NCI-H1092 treated with DMSO at 0.1 percent for 48 hours (cell line): Measurements from ENCODE around the gene FGFRL1.
"Not testable (repeated sequence)": the region's sequence is repeated elsewhere in the genome, so short reads cannot be mapped to it uniquely, and the experiment has no call there.

Experiments
- DNase-seq: peaks from one replicate; lab custom pipeline; 2025; lab: John Stamatoyannopoulos, UW

Gene FGFRL1

DNA sequence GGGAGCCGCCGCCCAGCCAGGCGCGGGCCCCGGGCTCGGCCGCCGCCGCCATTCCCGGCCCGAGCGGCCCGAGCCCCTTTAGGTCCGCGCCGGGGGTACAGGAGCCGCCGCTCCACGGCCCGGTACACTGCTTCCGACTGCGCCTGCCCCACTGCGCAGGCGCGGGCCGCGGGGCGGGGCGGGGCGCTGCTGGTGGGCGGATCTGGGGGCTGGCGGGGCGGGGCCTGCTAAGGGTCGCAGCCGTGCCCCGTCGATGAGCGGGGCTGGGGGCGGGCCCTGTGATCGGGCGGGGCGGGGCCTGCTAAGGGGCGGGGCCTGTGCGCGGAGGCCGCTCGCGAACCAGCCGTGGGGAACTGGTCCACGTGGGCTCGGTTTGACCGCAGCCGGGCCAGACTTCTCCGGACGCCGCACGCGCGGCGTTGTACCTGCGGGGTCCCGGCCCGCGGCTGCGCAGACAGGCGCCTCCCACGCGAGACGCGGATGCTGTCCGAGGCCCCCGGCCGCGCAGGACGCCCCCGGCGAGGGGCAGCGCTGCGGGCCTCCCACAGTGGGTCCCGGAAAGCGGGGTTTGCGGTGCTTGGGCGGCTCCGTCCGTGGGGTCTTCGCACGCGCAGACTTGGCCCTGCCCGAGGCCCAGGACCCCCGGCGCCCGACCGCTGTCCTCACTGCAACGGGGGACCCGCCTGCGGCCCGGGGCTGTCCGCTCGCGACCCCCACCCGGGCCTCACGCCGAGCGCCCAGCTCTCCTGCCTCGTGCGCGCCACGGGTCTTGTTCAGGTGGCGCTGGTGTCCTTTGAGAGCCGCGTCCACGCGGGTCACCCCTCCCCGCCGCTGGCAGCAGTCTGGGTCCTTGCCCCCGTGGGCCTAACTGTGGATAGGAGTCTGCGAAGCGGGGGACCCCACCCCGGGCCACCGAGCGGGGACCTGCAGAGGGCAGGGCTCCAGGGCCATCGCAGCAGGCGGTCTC lies 37.7 kb upstream of the FGFRL1 start, which contains the start of gene DGKQ:
Gene DGKQ, minus strand, starts transcription at position 139 of the 967 bp plus-strand sequence. Its CDS starts 87 bp downstream, at position 52.
- peak; percentile 61 for DNase-seq

DNA sequence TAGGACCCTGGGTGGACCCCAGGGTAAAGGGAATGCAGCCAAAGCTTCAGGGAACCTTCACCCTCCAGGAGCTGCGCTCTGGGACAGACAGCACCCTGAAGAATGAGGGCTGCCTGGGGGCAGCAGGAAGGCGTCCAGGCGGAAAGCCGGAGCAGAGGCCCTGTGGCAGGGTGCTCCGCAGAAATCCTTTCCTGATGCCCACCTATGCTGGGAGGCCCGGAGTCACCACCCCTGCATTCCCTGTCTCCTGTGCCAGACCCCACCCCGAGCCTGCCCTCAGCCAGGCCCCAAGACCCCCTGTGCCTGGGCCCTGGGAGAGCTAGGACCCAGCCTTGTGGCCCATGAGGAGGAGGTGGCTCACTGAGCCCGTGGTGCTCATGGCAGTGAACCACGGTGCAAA lies 36.8 kb upstream of the FGFRL1 start:
- DNase-seq, result no peak

DNA sequence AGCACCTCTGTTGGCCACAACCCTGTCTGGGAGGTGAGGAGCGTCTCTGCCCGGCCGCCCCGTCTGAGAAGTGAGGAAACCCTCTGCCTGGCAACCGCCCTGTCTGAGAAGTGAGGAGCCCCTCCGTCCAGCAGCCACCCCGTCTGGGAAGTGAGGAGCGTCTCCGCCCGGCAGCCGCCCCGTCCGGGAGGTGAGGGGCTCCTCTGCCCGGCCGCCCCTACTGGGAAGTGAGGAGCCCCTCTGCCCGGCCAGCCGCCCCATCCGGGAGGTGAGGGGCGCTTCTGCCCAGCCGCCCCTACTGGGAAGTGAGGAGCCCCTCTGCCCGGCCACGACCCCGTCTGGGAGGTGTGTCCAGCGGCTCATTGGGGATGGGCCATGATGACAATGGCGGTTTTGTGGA lies 35.4 kb upstream of the FGFRL1 start:
- DNase-seq, result not testable (repeated sequence)

DNA sequence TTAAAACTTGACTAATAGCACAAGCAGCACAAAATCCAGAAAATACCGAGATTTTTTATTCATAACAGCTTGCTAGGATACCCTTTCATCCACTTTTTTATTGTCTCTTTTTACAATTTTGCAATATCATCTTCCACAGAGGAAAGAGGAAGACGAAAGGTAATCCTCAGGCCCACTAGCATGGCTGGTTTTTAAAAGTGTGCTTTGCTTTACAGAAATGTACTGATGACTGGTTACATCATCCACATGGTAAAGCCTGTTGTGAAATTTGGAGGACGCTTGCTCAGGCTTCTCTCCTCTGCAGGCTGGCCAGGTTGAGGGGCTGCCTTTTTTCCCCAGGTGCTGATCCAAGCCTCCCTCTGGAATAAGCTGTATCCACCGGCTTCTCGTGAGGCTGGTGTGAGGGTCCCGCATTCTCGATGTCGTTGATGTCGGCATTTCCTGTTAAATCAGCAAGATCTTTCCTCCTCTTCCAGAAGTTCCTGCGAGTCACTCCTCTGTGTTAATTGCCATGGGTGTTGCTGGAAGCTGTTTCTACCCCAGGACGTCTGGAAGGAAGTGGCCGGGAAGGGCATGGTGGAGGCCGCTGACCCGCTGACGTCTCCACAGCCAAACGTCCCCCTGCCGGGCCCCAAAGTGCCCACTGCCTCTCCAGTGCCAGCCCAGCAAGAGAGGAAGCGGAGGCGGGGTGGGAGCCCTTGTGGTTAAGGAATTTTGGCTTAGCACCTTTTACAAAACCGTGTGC lies 32.3 kb upstream of the FGFRL1 start:
- no peak for DNase-seq

DNA sequence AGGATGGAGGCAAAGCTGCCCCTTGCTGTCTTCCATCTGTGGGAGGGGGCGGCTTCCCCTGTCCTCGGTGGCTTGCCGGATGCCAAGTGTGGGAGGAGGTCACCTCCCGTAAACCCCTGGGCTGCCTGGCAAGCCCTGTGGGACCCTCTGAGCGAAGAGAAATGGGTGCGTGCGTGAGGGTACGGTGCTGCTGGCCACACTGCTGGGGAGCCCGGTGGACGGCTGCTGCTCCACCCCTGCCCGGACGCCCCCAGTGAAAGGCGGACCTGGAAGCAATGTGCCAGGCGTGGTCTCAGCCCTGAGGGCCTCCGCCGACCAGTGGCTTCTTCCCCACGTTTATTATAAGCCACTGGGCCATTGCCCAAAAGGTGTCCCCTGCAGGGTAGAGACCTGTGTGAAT lies 29.1 kb upstream of the FGFRL1 start:
- DNase-seq, result no peak

DNA sequence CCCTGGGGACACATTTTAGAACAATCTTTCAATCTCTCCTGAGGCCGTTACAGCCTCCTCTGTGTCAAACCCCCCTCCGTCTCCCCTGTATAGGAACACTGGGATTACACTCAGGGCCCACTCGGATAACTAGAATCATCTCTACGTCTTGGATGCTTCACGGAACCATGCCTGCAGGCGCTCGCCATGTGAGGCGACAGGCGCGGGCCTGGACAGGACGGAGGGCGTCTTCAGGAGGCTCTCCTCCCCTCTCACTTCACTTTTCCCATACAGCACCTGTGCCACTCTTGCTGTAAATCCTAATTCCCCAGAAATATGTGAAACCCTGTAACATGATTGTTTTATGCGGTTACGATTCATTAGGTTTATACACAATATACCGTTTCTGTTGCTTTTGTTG lies 28.6 kb upstream of the FGFRL1 start:
- DNase-seq, result no peak

DNA sequence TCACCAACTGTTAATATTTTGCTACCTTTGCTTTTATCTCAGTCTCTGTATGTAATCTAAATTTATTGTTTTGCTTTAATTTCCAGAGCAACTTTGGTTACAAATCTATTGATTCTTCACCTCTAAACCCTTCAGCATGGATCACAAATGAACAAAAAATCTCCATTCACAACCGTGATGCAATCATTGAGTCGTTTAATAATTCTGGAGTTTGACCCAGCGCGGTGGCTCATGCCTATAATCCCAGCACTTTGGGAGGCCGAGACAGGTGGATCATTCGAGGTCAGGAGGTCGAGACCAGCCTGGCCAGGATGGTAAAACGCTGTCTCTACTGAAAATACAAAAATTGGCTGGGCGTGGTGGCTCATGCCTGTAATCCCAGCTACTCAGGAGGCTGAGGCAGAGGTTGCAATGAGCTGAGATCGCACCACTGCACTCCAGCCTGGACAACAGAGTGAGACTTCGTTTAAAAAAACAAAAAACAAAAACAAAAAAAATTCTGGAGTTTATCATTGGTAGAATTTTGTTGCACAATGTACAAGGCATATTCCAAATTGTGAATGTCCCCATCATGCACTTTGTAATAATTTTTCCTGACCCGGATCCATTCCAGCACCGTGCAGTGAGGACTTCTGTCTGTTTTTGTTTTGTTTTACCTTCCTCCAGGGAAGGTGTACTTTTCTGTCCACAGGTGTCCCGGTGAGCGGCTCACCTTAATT lies 26.9 kb upstream of the FGFRL1 start:
- DNase-seq, result no peak

DNA sequence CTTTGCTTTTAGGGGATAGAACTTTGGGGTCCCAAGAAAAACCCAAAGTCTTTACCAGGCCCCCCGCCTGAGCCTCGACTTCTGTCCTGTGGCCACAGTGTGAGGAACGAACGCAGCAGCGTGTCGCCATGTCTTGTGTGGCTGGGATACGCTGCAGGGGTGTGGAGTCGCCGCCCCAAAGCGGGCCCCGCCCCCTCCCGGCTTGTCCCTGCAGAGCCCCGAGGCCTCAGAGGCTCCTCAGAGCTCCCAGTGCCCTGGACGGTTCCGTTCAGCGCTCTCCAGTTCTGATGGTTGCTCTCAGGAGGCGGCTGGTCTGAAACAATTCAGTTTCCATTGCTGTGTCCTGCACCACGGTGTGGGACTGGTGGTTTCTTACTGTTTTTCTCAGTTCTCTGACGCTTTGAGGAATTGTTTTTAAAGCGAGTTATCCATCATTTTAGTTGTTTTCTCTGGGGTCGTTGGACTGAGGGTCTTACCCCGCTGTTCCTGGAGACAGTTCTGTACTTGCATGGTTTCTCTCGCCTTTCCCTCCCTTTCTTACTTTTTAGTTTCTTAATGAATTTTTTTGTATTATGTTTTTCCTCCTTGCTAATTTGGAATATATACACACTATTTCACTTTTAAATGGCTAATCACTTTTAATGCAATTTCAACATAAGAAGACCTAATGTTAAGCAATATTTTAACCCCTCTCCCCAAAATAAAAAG lies 26.1 kb upstream of the FGFRL1 start:
- no peak for DNase-seq

DNA sequence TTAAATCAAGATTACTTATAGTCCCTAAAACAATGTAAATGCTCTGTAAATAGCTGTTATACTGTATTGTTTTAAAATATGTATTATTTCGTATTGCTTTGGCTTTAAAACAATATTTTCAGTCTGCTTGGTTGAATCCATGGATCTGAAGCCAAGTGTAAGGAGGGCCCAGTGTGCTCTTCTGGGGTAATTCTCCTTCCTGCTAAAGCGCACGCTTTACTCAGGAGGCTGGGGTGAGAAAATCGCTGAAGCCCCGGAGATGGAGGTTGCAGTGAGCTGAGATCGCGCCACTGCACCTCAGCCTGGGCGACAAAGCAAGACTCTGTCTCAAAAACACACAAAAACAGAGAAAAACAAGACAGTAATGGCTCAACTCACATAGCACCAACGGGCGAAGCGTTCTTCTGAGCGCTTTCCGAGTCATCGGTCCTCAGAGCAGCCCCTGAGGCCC lies 25.0 kb upstream of the FGFRL1 start:
- DNase-seq, result peak; percentile 55

DNA sequence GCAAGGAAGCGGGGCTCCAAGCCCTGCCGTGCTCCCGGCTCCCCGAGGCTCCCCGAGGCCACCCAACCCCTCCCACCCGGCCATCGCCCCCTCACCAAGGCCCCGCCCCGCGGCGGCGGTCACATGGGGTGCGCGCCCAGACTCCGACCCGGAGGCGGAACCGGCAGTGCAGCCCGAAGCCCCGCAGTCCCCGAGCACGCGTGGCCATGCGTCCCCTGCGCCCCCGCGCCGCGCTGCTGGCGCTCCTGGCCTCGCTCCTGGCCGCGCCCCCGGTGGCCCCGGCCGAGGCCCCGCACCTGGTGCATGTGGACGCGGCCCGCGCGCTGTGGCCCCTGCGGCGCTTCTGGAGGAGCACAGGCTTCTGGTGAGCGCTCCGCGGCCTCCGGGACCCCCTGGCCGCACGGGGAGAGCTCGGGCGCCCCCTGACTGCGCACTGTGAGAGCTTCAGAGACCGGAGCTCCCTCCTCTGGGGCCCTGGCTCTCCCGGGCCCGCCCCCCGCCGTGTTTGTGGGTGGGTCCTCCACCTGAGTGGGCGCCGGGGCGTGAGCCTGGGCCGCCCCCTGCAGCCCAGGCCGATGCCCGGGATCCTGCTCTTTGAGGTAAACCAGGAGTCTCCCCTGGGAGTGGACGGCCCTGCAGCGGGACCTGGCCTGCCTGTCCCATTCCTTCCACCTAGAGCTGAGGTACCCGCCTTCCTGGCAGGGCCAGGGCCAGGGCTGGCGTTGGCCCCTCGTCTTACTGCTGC lies 24.4 kb upstream of the FGFRL1 start, which contains the start of gene IDUA:
Gene IDUA, plus strand, starts transcription at position 166 of the 745 bp plus-strand sequence. Its CDS starts 41 bp downstream, at position 207.
- peak; percentile 75 for DNase-seq

DNA sequence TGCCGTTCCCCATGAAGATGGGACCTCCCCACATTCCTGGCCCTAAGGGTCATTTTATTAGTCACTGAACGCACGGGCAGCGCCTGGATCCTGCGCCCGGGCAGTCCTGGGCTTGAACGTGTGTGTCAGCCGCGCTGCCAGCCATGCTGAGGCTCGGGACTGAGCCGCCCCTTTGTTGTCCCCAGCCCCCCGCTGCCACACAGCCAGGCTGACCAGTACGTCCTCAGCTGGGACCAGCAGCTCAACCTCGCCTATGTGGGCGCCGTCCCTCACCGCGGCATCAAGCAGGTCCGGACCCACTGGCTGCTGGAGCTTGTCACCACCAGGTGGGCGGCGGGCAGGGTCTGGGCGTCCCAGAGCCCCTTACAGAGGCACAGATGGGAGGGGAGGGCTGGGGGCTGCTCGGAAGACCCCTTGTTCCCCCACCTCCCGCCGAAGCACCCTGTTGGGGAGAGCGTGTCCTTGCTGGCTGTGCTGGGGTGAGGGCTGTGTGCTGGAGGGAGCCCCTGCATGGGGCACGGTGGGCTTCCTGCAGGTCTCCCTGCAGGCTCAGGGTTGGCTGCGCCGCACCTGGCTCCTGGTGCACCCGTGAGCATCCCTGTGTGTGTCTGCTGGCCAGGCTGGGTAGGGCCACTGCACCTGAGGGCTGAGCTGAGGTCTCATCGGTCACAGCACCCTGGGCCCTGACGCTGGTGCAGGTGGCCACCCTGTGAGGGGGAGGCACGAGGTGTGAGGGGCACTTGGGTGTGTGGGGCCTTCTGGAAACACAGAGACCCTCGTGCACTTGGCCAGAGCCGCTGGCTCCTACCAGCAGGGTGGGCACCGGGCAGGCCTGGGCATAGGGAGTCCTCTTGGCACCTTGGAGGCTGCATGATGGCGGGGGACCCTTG lies 23.6 kb upstream of the FGFRL1 start:
- DNase-seq, result no peak

DNA sequence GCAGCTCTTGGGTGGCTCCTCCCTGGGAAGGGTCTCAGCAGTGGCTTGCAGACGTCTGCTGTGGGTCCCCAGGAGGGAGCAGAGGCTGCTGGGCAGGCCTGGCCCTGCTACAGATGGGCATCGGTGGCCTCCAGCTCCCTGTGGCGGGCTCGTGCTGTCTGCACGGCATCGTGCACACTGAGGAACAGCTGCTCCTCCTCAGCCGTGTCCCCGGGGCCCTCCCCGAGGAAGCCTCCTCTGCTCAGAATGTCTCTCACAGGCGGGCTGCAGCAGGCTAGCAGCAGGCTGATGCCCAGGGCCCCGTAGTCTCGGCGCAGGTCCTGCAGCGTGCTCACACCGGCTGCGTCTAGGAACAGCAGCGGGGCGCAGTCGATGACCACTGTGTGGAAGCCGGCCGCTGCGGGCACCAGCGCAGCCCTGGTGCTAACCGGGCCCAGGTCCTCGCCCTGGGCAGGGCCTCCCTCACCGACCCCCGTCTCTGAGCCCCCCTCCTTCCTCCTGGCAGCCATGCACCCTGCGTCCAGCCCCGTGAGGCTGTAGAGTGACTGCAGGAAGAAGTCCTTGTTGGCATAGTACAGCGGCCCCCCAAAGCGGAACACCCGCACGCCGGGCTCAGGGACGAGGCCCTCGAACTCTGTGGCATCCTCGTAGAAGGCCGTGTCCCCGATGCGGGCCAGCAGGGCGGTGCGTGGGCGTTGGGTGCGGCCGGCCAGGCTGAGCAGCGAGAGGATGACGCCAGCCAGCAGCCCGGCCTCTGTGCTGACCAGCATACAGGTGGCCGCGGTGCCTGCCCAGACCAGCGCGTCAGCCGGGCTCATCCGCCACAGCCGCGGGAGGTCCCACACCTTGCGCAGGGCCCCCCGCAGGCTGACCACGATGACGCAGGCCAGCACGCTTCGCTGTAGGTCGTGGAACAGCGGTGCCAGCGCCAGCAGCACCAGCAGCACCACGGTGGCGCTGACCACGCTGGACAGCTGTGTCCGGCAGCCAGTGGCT lies 22.4 kb upstream of the FGFRL1 start:
- no peak for DNase-seq

DNA sequence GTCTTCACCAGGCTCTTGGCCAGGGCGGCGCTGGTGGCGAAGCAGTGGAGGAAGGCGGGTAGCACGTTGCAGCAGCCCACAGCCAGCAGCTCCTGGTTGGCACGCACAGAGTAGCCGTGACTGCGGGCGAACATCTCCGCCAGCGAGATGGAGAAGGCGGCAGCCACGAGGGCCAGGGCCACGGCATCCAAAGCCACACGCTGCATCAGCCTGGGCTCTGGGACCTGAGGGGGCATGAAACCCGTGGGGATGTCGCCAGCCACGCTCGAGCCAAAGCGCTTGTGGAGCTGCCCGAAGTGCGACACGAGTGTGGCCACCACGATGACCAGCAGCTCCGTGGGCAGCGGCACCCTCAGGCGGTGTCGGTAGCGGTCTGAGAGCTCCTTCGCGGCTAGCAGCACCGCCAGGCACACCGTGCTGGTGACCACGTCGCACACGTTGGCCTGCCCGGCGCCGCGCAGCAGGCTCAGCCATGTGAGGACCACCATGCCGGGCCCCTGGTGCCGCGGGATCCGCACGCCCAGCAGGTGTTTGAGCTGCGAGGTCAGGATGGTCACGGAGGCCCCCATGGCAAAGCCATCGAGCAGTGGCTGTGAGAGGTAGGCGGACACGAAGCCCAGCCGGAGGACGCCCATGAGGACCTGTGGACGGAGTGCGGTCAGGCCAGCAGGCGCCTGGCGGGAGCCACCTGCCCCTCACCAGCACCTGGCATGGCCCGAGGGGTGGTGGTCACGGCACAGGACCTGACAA lies 21.5 kb upstream of the FGFRL1 start:
- DNase-seq, result no peak

DNA sequence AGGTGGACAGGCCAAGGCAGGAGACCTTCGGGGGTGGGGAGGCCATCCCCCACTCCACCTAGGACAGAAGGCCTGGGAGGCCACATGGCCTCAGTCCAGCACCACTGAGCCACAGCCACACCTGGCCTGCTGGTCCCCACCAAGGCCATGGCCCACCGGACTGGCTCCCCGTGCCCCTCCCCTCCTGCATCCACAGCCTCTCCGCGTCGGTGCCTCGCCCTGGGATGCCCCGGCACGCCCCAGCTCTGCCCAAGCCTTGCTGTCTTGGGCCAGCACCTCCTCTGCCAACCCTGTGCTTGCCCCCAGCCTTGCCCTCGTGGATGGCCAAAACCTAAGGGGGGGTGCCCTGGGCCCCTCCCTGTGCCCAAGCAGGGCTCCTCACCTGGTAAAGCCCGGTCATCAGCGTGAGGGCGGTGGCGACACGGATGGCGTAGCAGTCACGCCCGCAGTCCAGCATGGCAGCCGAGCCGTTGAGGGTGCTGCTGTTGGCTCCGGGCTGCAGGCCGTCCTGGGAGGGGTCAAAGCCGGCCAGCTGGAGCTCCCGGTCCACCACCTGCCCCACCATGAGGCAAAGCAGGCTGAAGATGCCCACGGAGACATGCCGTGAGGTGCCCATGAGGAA lies 20.6 kb upstream of the FGFRL1 start:
- no peak for DNase-seq

DNA sequence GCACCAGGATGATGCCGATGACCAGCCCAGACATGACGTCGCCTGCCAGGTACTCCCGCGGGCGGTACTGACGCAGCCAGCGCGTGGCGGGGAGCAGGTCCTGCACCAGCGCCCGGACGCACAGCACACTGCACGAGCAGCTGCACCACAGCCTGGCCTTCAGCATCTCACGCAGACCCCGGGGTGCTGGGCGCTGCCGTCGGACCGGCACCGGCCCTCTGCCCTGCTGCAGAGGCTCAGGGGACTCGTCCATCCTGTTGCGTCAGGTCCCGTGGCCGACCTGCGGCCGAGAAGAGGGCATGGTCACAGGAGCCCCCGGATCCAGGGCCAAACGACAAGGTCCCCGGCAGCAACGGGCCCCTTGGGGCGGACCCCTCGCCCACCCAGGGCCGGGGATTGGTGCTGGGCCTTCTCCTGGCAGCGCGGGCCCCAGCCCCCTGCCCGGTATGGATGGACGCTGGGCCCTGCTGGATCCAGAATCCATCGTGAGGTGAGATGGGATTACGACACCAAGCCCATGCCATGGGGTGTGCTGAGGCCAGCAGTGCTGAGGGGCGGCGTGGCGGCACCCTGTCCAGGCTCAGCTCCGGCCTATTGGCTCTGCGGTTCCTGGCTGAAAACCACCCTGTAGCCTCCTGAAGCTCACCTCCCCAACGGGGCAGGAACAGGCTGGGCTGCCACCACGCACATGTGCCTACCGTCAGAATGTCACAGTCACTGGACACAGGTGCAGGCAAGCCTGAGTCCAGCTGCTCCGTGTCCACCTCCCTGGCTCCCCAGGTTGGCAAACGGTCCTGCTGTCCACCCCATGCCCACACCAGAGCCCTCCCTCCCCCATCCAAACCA lies 19.8 kb upstream of the FGFRL1 start:
- DNase-seq, result no peak
